K562 (cell line): ENCODE results near the gene MRPL9. TPM values are rescaled to one million over a fixed set of nuclear protein-coding genes. Genes with fewer than 3 reads are reported as not detected.
A peak's percentile ranks its signal among the peaks of the same experiment; 100 is the strongest.

Experiments
- CREB1 ChIP-seq, 2 experiments: sonication (generic) in 1 of 2; formaldehyde crosslinking in 1 of 2; IDR thresholded peaks; 2 replicates each; pipeline versions ENCODE4 v1.6.1 to v1.8.0; 2012 to 2022; ENCODE audit warnings: inconsistent platforms in 1 of 2, mild to moderate bottlenecking in 1 of 2, missing genetic modification reagents in 1 of 2, moderate library complexity in 1 of 2
- DPF2 ChIP-seq: fragments of 450-650 bp; IDR thresholded peaks from 2 replicates; pipeline ENCODE4 v1.6.1; 2016
- HDAC1 ChIP-seq, 2 experiments: fragments of 450-650 bp; IDR thresholded peaks; 2 replicates each; pipeline ENCODE4 v1.6.1; 2016 to 2017; ENCODE audit warnings: inconsistent platforms in 1 of 2, mild to moderate bottlenecking in 1 of 2, moderate library complexity in 1 of 2
- KAT2B ChIP-seq: IDR thresholded peaks from one replicate; pipeline ENCODE4 v1.6.1; 2012; ENCODE audit warnings: low read depth, mild to moderate bottlenecking, control low read depth, inconsistent platforms, low read length, moderate library complexity
- KLF1 ChIP-seq: fragments of 450-650 bp; IDR thresholded peaks from 2 replicates; pipeline ENCODE4 v1.6.1; 2016; ENCODE audit warnings: missing genetic modification characterization, missing compliant biosample characterization
- MEF2A ChIP-seq: IDR thresholded peaks from 2 replicates; pipeline ENCODE4 v1.6.1; 2011; ENCODE audit warnings: low read depth, mild to moderate bottlenecking, low read length, moderate library complexity; ENCODE audit not compliant: control insufficient read depth
- NCOR1 ChIP-seq: fragments of 450-650 bp; IDR thresholded peaks from 2 replicates; pipeline ENCODE4 v1.6.1; 2016; ENCODE audit warnings: mild to moderate bottlenecking, moderate library complexity
- NELFE ChIP-seq: IDR thresholded peaks from 2 replicates; pipeline ENCODE4 v1.6.1; 2011; ENCODE audit warnings: mild to moderate bottlenecking; ENCODE audit not compliant: insufficient read depth, insufficient read length
- NFRKB ChIP-seq: fragments of 450-650 bp; IDR thresholded peaks from 2 replicates; pipeline ENCODE4 v1.6.1; 2016; ENCODE audit warnings: low read depth
- PML ChIP-seq: IDR thresholded peaks from 2 replicates; pipeline ENCODE4 v1.6.1; 2012; ENCODE audit warnings: low read length, inconsistent platforms
- POLR2G ChIP-seq: fragments of 200-400 bp; formaldehyde crosslinking; IDR thresholded peaks from 2 replicates; pipeline ENCODE4 v1.6.1; 2017; ENCODE audit warnings: low read depth, mild to moderate bottlenecking, antibody characterized with exemption, low read length, moderate library complexity
- RAD21 ChIP-seq, 2 experiments: fragments of 250-450 bp in 1 of 2; fragments of 450-650 bp in 1 of 2; sonication (Bioruptor Pico) in 1 of 2; formaldehyde crosslinking in 1 of 2; IDR thresholded peaks in 1 of 2; conservative IDR thresholded peaks in 1 of 2; 2 replicates each; pipeline versions ENCODE4 v1.4.0 to v1.8.0; 2020 to 2022; ENCODE audit warnings: mild to moderate bottlenecking in 2 of 2, moderate library complexity in 1 of 2
- SMARCA4 ChIP-seq: fragments of 450-650 bp; IDR thresholded peaks from 2 replicates; pipeline ENCODE4 v1.6.1; 2016
- ZBED1 ChIP-seq: IDR thresholded peaks from 2 replicates; pipeline ENCODE4 v1.6.1; 2014
- ZBTB2 ChIP-seq: fragments of 450-650 bp; IDR thresholded peaks from 2 replicates; pipeline ENCODE4 v1.6.1; 2016; ENCODE audit warnings: antibody characterized with exemption
- ZBTB34 ChIP-seq: fragments of 250-450 bp; sonication (Bioruptor Pico); IDR thresholded peaks from 2 replicates; pipeline ENCODE4 v1.8.0; 2021; ENCODE audit warnings: mild to moderate bottlenecking, moderate library complexity
- ZKSCAN1 ChIP-seq: fragments of 150-350 bp; IDR thresholded peaks from 2 replicates; pipeline ENCODE4 v1.6.1; 2016; ENCODE audit warnings: low read depth, low read length
- ZNF24 ChIP-seq: fragments of 450-650 bp; IDR thresholded peaks from 2 replicates; pipeline ENCODE4 v1.6.1; 2016
- polyA plus RNA-seq, 8 experiments: library from polyadenylated mRNA; depleted of rRNA in 4 of 8; stranded (reverse) in 5 of 8; unstranded in 3 of 8; fragments of >200 nt; fragmentation: Nextera tagmentation in 2 of 8; fragmentation: Illumina TruSeq in 1 of 8; extraction: Ambion mirVana in 2 of 8; extraction: Trizol in 1 of 8; gene quantifications; 2 replicates each; pipeline versions ENCODE4 v1.2.1 to v1.2.3, GENCODE V29; 2011 to 2014; ENCODE audit warnings: inconsistent platforms in 1 of 8, missing spikeins in 1 of 8
- total RNA-seq, 7 experiments: library from RNA; depleted of rRNA in 6 of 7; stranded (reverse); fragments of >200 nt in 6 of 7; fragmentation: Illumina TruSeq in 2 of 7; extraction: Trizol in 2 of 7; gene quantifications; 2 replicates each; pipeline versions ENCODE4 v1.2.1 to v1.2.3, GENCODE V29; 2011 to 2021; ENCODE audit warnings: low replicate concordance in 1 of 7
- TF ChIP-seq, protein P1 (sequence below): fragments of 450-650 bp; formaldehyde crosslinking; IDR thresholded peaks from 2 replicates; pipeline ENCODE4 v1.4.0; 2020; ENCODE audit warnings: mild to moderate bottlenecking, moderate library complexity
- TF ChIP-seq, protein P2 (sequence below): fragments of 250-450 bp; sonication (Bioruptor Pico); IDR thresholded peaks from 2 replicates; pipeline ENCODE4 v1.8.0; 2022; ENCODE audit warnings: inconsistent platforms
- TF ChIP-seq, protein P3 (sequence below): fragments of 250-450 bp; sonication (Bioruptor Pico); IDR thresholded peaks from 2 replicates; pipeline ENCODE4 v1.4.0; 2020; ENCODE audit warnings: mild to moderate bottlenecking, moderate library complexity, borderline replicate concordance

MRPL9 gene
- total and polyA plus RNA-seq, 9 of the 15 experiments (the other 6 are each of a cell fraction or from before 2014, with no cell fraction given) = 38.0 to 162 (median 111) TPM

DNA sequence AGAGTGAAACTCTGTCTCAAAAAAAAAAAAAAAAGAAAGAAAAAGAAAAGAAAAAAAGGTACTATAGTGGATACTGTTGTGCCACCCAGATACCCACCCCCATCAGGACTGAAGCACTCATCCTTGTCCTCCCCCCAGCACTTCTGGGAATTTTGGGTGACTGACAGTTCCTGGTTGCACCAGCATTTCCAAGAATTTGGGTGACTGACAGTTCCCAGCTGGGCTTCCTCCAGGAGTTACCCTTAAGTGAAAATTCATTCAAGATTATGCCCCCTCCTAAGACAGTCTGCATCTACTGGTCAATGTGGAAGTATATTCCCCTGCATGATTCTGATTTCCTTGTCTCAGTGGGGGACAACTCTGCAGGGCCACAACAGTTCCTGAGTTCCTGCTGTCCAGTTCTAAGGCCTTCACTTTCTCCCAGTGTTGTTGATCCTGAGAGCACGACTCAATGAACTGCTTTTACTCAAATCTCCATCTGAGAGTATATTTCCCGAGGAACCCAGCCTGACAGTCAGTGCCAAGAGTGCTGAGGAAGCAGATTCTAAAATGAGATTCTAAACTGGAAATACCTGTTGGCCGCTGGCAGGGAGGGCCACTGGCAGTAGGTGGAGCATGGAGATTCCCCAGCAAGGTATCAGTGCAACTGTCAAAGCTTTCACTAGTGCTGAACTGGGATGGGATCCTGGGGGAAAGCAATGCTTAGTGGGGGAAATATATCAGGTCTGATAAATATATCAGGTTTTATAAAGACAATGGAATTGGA is 23.5 kb downstream of the MRPL9 start (continued):
- TF ChIP-seq, protein P1, sequence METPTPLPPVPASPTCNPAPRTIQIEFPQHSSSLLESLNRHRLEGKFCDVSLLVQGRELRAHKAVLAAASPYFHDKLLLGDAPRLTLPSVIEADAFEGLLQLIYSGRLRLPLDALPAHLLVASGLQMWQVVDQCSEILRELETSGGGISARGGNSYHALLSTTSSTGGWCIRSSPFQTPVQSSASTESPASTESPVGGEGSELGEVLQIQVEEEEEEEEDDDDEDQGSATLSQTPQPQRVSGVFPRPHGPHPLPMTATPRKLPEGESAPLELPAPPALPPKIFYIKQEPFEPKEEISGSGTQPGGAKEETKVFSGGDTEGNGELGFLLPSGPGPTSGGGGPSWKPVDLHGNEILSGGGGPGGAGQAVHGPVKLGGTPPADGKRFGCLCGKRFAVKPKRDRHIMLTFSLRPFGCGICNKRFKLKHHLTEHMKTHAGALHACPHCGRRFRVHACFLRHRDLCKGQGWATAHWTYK = no peak
- TF ChIP-seq PML (no peak), DPF2 (peak; percentile 32; the same call in 1 of the 2 replicates), ZBED1 (no peak), KLF1 (tag) (no peak), NCOR1 (no peak), ZBTB2 (no peak), NFRKB (no peak), POLR2G (no peak), CREB1 (IDR thresholded peaks at IDR 0.05) (no peak), CREB1 (CRISPR knock-in tag; IDR thresholded peaks at IDR 0.05) (no peak), ZBTB34 (CRISPR knock-in tag) (no peak), HDAC1 (IDR thresholded peaks at IDR 0.05) (peak in 1 of 2 experiments; percentile 61; a peak in 2 of 4 replicates), NELFE (no peak), KAT2B (no peak), MEF2A (no peak), ZKSCAN1 (no peak), ZNF24 (no peak), RAD21 (CRISPR knock-in tag; conservative IDR thresholded peaks at IDR 0.05 in 1 of 2, IDR thresholded peaks at IDR 0.05 in 1 of 2) (no peak), SMARCA4 (peak; percentile 43; the same call in 1 of the 2 replicates)
- TF ChIP-seq, protein P2, sequence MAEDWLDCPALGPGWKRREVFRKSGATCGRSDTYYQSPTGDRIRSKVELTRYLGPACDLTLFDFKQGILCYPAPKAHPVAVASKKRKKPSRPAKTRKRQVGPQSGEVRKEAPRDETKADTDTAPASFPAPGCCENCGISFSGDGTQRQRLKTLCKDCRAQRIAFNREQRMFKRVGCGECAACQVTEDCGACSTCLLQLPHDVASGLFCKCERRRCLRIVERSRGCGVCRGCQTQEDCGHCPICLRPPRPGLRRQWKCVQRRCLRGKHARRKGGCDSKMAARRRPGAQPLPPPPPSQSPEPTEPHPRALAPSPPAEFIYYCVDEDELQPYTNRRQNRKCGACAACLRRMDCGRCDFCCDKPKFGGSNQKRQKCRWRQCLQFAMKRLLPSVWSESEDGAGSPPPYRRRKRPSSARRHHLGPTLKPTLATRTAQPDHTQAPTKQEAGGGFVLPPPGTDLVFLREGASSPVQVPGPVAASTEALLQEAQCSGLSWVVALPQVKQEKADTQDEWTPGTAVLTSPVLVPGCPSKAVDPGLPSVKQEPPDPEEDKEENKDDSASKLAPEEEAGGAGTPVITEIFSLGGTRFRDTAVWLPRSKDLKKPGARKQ (CRISPR knock-in tag) = no peak
- TF ChIP-seq, protein P3, sequence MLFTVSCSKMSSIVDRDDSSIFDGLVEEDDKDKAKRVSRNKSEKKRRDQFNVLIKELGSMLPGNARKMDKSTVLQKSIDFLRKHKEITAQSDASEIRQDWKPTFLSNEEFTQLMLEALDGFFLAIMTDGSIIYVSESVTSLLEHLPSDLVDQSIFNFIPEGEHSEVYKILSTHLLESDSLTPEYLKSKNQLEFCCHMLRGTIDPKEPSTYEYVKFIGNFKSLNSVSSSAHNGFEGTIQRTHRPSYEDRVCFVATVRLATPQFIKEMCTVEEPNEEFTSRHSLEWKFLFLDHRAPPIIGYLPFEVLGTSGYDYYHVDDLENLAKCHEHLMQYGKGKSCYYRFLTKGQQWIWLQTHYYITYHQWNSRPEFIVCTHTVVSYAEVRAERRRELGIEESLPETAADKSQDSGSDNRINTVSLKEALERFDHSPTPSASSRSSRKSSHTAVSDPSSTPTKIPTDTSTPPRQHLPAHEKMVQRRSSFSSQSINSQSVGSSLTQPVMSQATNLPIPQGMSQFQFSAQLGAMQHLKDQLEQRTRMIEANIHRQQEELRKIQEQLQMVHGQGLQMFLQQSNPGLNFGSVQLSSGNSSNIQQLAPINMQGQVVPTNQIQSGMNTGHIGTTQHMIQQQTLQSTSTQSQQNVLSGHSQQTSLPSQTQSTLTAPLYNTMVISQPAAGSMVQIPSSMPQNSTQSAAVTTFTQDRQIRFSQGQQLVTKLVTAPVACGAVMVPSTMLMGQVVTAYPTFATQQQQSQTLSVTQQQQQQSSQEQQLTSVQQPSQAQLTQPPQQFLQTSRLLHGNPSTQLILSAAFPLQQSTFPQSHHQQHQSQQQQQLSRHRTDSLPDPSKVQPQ = no peak
